HG02884 (cell line): ENCODE results near the gene TSFM.
"Not testable (repeated sequence)": the region's sequence is repeated elsewhere in the genome, so short reads cannot be mapped to it uniquely, and the experiment has no call there.

Experiments used
- ATAC-seq: cut with Tn5 transposase; IDR thresholded peaks from one replicate; pipeline ENCODE4 v1.9.1; 2021; ENCODE audit warnings: mild to moderate bottlenecking, moderate library complexity; ENCODE audit not compliant: unreplicated experiment

Gene TSFM

GRCh38 chr12:57813971-57814772, 31.6 kb downstream of the TSFM start:
- ATAC-seq = no peak

GRCh38 chr12:57815177-57816000, 32.8 kb downstream of the TSFM start:
- ATAC-seq = no peak

- no peak for ATAC-seq
Measured at GRCh38 chr12:57816001-57816854, 33.6 kb downstream of the TSFM start.

GRCh38 chr12:57816855-57817151, 34.2 kb downstream of the TSFM start:
- ATAC-seq = no peak

GRCh38 chr12:57817261-57817989, 34.8 kb downstream of the TSFM start:
- ATAC-seq = no peak

GRCh38 chr12:57817990-57818331, 35.4 kb downstream of the TSFM start:
- not testable (repeated sequence) for ATAC-seq

- ATAC-seq = not testable (repeated sequence)
Measured at GRCh38 chr12:57820119-57820518, 37.5 kb downstream of the TSFM start.

- not testable (repeated sequence) for ATAC-seq
Measured at GRCh38 chr12:57821015-57821414, 38.4 kb downstream of the TSFM start.

GRCh38 chr12:57821474-57822214, 39.1 kb downstream of the TSFM start:
- no peak for ATAC-seq

GRCh38 chr12:57822392-57823130, 40.0 kb downstream of the TSFM start:
- ATAC-seq = no peak

- ATAC-seq = no peak
Measured at GRCh38 chr12:57823131-57823907, 40.7 kb downstream of the TSFM start.

GRCh38 chr12:57823908-57824640, 41.5 kb downstream of the TSFM start:
- no peak for ATAC-seq

- no peak for ATAC-seq
Measured at GRCh38 chr12:57825451-57825850, 42.9 kb downstream of the TSFM start.

GRCh38 chr12:57826400-57826799, 43.8 kb downstream of the TSFM start:
- no peak for ATAC-seq

GRCh38 chr12:57826966-57827365, 44.4 kb downstream of the TSFM start:
- ATAC-seq = no peak

- ATAC-seq = no peak
Measured at GRCh38 chr12:57829025-57829777, 46.6 kb downstream of the TSFM start.

- ATAC-seq = no peak
Measured at GRCh38 chr12:57830393-57830792, 47.8 kb downstream of the TSFM start.
